K562 treated with DMSO at 1 percent for 12 hours (cell line): ENCODE measurements around the gene SLC10A2. TPM values are rescaled to one million over a fixed set of nuclear protein-coding genes. Genes with fewer than 3 reads are reported as not detected.

Experiments
- total RNA-seq: library from RNA; unstranded; fragments of 300-600 nt; gene quantifications from 2 replicates; pipeline ENCODE4 v1.2.3, GENCODE V29; 2022; ENCODE audit not compliant: insufficient read depth

The SLC10A2 gene
- not detected in 2 replicates for total RNA-seq

GRCh38 chr13:103066079-103066780 lies at the start of gene SLC10A2:
SLC10A2 (minus strand) TSS chr13:103066417; CDS start chr13:103066249, 168 bp downstream.

Other genes starting within 250 kb of the SLC10A2 start
- 13.6 and 29.9 TPM in 2 replicates for gene ERCC5, start 220.4 kb downstream of the SLC10A2 start, total RNA-seq